ENCODE data around the gene ANXA5. TPM values are rescaled to one million over a fixed set of nuclear protein-coding genes. Genes with fewer than 3 reads are reported as not detected.

ANXA5 gene
- total and polyA plus RNA-seq, 2 experiments from 2014 or later: 508 to 718 TPM

GRCh38 chr4:121650741-121651140 lies 46.0 kb downstream of the ANXA5 start:
- Histone ChIP-seq H3K27me3 (no peaks in the 10 kb centered on the region), H3K27ac (no peak overlapping the region), H4K20me1 (ENCODE audit: insufficient read depth, poor library complexity, severe bottlenecking) (no peaks in the 10 kb centered on the region), H3K79me2 (no peaks in the 10 kb centered on the region), H3K4me3 (no peak overlapping the region), H3K4me2 (no peak overlapping the region), H3K36me3 (replicated peaks; ENCODE audit: insufficient read depth, low read depth) (no peaks in the 10 kb centered on the region), H3K9me3 (ENCODE audit: low read depth) (no peaks in the 10 kb centered on the region), H2AFZ (no peak overlapping the region), H3K9me2 (replicated peaks; ENCODE audit: insufficient read depth) (no peaks in the 10 kb centered on the region), H3K4me1 (ENCODE audit: insufficient read depth) (no peaks in the 10 kb centered on the region)
- 73% methylated on average over 2 of the region's 2 CpGs for WGBS (ENCODE audit: low lambda C conversion rate, missing lambda C conversion rate)
- no peak for TF ChIP-seq CTCF (IDR thresholded peaks at IDR 0.05; ENCODE audit: poor library complexity)
- TF ChIP-seq EZH2 (IDR thresholded peaks at IDR 0.05; ENCODE audit: borderline replicate concordance): no peak
- no peak for TF ChIP-seq EZH2phosphoT487 (IDR thresholded peaks at IDR 0.05; ENCODE audit: low read depth, severe bottlenecking, unreplicated experiment)
- DNase-seq (ENCODE audit: low spot score): no peak

- no peak for DNase-seq (ENCODE audit: low spot score)
- Histone ChIP-seq H3K36me3 (replicated peaks; ENCODE audit: insufficient read depth, low read depth) (no peaks in the 10 kb centered on the region), H3K27ac (no peak overlapping the region), H3K27me3 (no peaks in the 10 kb centered on the region), H3K9me2 (replicated peaks; ENCODE audit: insufficient read depth) (no peaks in the 10 kb centered on the region), H3K4me1 (ENCODE audit: insufficient read depth) (no peaks in the 10 kb centered on the region), H4K20me1 (ENCODE audit: insufficient read depth, poor library complexity, severe bottlenecking) (no peaks in the 10 kb centered on the region), H3K4me2 (no peak overlapping the region), H3K4me3 (no peak overlapping the region), H2AFZ (no peak overlapping the region), H3K9me3 (ENCODE audit: low read depth) (no peaks in the 10 kb centered on the region), H3K79me2 (no peaks in the 10 kb centered on the region)
- TF ChIP-seq EZH2phosphoT487 (IDR thresholded peaks at IDR 0.05; ENCODE audit: low read depth, severe bottlenecking, unreplicated experiment) (no peak), CTCF (IDR thresholded peaks at IDR 0.05; ENCODE audit: poor library complexity) (no peak), EZH2 (IDR thresholded peaks at IDR 0.05; ENCODE audit: borderline replicate concordance) (no peak)
- 25% methylated on average over 3 of the region's 3 CpGs for WGBS (ENCODE audit: low lambda C conversion rate, missing lambda C conversion rate)
Observed at GRCh38 chr4:121648516-121648915, 48.3 kb downstream of the ANXA5 start.

GRCh38 chr4:121642876-121643585 lies 53.7 kb downstream of the ANXA5 start:
- Histone ChIP-seq H3K9me2 (replicated peaks; ENCODE audit: insufficient read depth) (no peaks in the 10 kb centered on the region), H3K27ac (no peak overlapping the region), H3K36me3 (replicated peaks; ENCODE audit: insufficient read depth, low read depth) (no peaks in the 10 kb centered on the region), H2AFZ (no peak overlapping the region), H3K4me3 (no peak overlapping the region), H3K79me2 (no peaks in the 10 kb centered on the region), H4K20me1 (ENCODE audit: insufficient read depth, poor library complexity, severe bottlenecking) (no peaks in the 10 kb centered on the region), H3K27me3 (no peaks in the 10 kb centered on the region), H3K4me1 (ENCODE audit: insufficient read depth) (no peaks in the 10 kb centered on the region), H3K4me2 (no peak overlapping the region), H3K9me3 (ENCODE audit: low read depth) (no peaks in the 10 kb centered on the region)
- no peak for TF ChIP-seq EZH2phosphoT487 (IDR thresholded peaks at IDR 0.05; ENCODE audit: low read depth, severe bottlenecking, unreplicated experiment)
- TF ChIP-seq CTCF (IDR thresholded peaks at IDR 0.05; ENCODE audit: poor library complexity): no peak
- TF ChIP-seq EZH2 (IDR thresholded peaks at IDR 0.05; ENCODE audit: borderline replicate concordance): no peak
- peak; percentile 14 for DNase-seq (ENCODE audit: low spot score)
- 72% methylated on average over 8 of the region's 8 CpGs for WGBS (ENCODE audit: low lambda C conversion rate, missing lambda C conversion rate)

Measured in hepatocyte (in vitro differentiated cells).